Kidney tubule cell (primary cell): Measurements from ENCODE around the gene HHIP.

Experiments used
- DNase-seq: peaks from one replicate; pipeline ENCODE4 v3.0.0-alpha.2; 2018; ENCODE audit warnings: low spot score

Gene HHIP

GRCh38 chr4:144645631-144646522, at the start of gene HHIP:
Gene HHIP, plus strand, starts transcription at chr4:144646156. Its CDS starts 520 bp downstream, at chr4:144646676.
- peak; percentile 33 for DNase-seq

- DNase-seq = no peak
These were observed 48.8 kb upstream of the HHIP start for GRCh38 chr4:144597171-144597570.

GRCh38 chr4:144599621-144600020, 46.3 kb upstream of the HHIP start:
- DNase-seq = no peak

DNA sequence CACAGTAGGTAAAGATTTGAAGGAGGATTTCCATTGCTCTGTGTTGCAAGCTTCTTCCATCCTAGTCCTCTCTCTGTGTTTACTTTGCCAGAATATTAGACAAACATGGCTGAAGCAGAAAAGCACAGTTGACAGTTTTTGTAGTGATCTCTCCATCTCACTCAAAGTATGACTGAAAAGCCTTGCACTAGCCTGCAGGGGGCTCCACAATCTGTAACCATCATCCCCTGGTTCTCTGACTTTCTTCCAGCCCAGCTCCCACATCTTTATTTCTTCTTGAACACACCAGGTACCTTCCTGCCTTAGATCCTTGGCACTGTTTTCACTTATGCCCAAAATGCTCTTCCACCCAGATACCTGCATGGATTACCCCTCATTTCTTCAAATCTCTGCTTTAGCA, 34.1 kb upstream of the HHIP start:
- peak; percentile 24 for DNase-seq

- DNase-seq = peak; percentile 53
These were observed 30.9 kb upstream of the HHIP start for GRCh38 chr4:144614850-144615585.

- DNase-seq = no peak
These were observed 24.3 kb upstream of the HHIP start for GRCh38 chr4:144621681-144622080.

DNA sequence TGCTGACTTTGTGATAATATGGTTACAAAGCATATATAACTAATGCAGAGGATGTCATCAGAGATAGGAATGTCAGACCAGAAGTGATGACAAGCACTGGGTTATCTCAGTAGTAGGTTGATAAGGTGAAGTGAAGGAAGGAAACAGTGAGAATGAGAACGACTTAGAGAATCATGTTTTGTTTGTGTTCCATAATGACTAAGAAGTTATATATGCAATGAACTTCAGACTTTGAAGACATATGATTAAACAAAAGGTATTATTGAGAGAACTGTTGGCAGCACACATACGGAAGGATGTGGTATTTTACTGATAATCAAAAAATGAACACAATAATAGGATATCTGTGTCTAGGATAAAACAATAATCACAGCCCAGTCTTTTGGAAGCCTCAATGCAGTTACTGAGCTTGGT, 18.3 kb upstream of the HHIP start:
- DNase-seq = peak; percentile 18

DNA sequence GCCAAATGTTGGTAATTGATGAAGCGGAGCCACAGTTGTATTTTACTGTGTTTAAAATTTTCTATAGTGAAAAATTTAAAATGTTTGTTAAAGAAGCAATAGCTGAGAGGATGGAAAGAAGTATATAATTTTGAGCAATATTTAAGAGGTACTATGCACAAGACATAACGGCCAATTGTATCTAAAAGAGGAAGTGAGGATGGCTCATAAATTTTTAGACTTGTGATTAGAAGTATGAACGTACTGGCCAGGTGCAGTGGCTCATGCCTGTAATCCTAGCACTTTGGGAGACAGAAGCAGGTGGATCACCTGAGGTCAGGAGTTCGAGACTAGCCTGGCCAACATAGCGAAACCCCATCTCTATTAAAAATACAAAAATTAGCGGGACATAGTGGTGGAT, 12.7 kb upstream of the HHIP start:
- no peak for DNase-seq

- no peak for DNase-seq
These were observed 10.8 kb upstream of the HHIP start for GRCh38 chr4:144634978-144635747.

- DNase-seq = peak; percentile 38
These were observed 1.4 kb upstream of the HHIP start for GRCh38 chr4:144644368-144645101.

- DNase-seq = no peak
These were observed 790 bp upstream of the HHIP start for GRCh38 chr4:144645102-144645630.

- DNase-seq = peak; percentile 9
These were observed 653 bp downstream of the HHIP start for GRCh38 chr4:144646523-144647094.

GRCh38 chr4:144647095-144647561, 1.2 kb downstream of the HHIP start:
- peak; percentile 18 for DNase-seq

- no peak for DNase-seq
These were observed 1.6 kb downstream of the HHIP start for GRCh38 chr4:144647590-144647989.

DNA sequence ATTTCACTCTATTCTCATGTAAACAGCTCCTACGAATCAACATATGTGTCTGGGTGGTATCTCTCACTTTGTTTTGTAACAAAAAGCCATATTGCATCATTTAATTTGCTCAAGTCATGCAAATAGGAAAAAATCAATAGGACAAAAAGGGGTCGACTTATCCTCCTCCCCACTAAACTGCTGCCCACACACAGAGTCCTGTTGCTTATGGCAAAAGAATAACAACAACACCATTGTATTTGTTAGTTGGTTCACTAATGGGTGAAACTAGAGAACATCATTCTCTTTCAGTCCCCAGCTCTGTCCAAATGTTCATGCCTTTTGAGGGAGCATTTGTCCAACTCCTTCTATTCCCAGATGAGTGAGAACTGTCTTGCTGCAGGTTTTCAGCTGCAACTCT, 2.1 kb downstream of the HHIP start:
- no peak for DNase-seq

DNA sequence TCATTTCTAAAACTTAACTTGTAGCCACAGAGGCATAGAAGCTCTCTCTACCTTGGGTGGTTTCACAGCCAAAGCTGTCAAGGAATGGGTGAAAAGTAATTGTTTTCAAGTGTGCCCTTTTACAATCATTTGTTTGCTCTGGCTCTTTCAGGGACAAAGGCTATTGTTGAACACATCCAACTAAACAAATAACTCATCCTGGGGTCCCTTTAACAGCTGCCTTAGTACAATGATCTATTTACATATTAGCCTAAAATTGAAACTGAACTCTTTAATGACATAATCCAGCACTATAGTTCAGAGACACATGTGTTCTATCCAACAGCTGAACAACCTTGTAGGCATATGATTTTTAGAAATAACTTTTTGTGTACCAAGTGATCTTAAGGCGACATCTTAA, 3.7 kb downstream of the HHIP start:
- no peak for DNase-seq

DNA sequence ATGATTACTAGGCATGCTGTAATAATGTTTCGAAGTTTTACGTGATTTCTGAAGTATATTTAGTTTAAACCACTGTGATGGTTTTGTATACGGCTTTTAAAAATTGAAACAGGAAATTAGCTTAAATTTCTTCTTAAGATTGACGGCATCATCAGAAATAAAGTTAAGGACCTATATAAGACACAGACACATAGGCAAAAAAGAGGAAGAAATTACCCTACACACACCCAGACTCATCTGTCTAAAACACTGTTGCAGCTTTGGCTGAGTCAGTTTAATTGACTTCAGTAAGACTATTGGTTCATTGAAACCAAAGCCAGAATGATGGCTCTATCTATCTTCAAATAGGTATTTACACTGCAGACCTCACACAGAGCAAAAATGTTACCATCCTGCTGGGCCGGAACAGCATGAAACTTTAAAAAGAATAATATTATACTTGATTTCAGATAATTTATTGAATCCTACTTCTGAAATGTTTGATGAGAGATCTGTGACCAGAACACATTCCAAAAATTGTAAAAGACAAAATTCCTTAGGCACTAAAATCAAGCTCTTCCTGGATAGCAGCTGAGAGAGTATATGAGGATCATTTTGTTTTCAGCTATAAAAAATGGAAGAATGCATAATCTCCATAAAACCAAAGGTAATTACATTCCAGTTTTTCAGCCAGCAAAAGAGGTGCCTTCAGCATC, 4.5 kb downstream of the HHIP start:
- DNase-seq = no peak

DNA sequence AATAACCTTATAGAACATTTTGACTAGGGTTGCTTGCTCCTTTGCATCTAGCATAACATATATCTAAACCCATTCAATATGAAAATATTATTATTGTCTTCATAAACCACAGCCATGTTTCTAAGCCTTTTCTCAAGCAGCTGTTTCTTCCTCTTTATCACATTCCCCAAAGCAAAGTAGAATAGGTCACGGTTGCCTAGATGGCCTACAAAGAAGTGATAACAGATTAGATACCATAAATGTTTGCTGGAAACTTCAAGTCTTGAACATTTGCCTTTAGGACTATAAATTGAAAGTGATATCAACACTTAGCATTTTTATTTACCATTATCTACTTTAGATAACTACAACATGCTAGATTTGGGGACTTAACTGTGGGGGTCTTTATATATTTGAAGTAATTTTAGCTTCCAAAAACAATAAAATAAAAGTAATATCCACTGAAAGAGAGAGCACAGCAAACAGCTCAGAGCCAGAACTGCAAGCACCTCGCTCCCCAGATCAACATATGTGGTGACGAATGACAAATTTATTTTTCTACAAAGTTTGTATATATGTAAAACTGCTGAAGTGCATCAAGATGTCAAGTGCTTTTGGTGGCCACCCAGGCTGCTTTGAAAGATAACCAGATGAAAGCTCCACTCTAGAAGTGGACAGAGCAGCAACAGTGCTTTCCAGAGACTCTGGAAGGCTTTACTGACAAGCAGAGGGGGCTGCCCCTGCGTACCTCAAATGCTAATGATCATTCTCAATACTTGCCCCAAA, 8.0 kb downstream of the HHIP start:
- DNase-seq = no peak

- DNase-seq = no peak
These were observed 9.5 kb downstream of the HHIP start for GRCh38 chr4:144655491-144655890.

GRCh38 chr4:144656850-144657249, 10.9 kb downstream of the HHIP start:
- DNase-seq = no peak
